Calu3 (cell line): Measurements from ENCODE around the gene KDELR1. TPM values are rescaled to one million over a fixed set of nuclear protein-coding genes. Genes with fewer than 3 reads are reported as not detected.
A peak's percentile ranks its signal among the peaks of the same experiment; 100 is the strongest.

Source experiments
- BruUV-seq: library from RNA; stranded (reverse); fragments of 400-500 nt; replicated peaks from 2 replicates; lab custom pipeline; 2021; lab: Mats Ljungman, UMichigan
- CTCF ChIA-PET: fragments of 300-600 bp; sonication (Branson Sonifier 250); formaldehyde crosslinking; loops from one replicate; lab custom pipeline; 2022; ENCODE audit warnings: antibody characterized with exemption; lab: Charles Lee
- DNase-seq: peaks from one replicate; pipeline ENCODE4 v3.0.0; 2022
- H3K27ac Mint-ChIP-seq: one replicate; pipeline ENCODE4 v1.8.0; 2022; ENCODE audit warnings: mixed read lengths; ENCODE audit not compliant: unreplicated experiment
- H3K27me3 Mint-ChIP-seq: one replicate; pipeline ENCODE4 v1.8.0; 2022; ENCODE audit warnings: mixed read lengths; ENCODE audit not compliant: unreplicated experiment
- H3K36me3 Mint-ChIP-seq: one replicate; pipeline ENCODE4 v1.8.0; 2022; ENCODE audit warnings: mild to moderate bottlenecking, moderate library complexity, mixed read lengths; ENCODE audit not compliant: insufficient read depth, unreplicated experiment
- H3K4me1 Mint-ChIP-seq: one replicate; pipeline ENCODE4 v1.8.0; 2022; ENCODE audit warnings: mild to moderate bottlenecking, low read depth, mixed read lengths; ENCODE audit not compliant: unreplicated experiment
- H3K4me3 Mint-ChIP-seq: one replicate; pipeline ENCODE4 v1.8.0; 2022; ENCODE audit warnings: mild to moderate bottlenecking, low read depth, moderate library complexity, mixed read lengths; ENCODE audit not compliant: unreplicated experiment
- H3K9me3 Mint-ChIP-seq: one replicate; pipeline ENCODE4 v1.8.0; 2022; ENCODE audit warnings: low read depth, mixed read lengths; ENCODE audit not compliant: unreplicated experiment
- intact Hi-C: fragments of 100-400 bp; cut with micrococcal nuclease; formaldehyde crosslinking; loops from one replicate; pipeline ENCODE4 v1.10.0; 2022; ENCODE audit not compliant: unreplicated experiment
- total RNA-seq: library from RNA; stranded (reverse); gene quantifications from 2 replicates; pipeline ENCODE4 v1.2.3, GENCODE V29; 2022
- TF ChIP-seq, protein P1 (sequence below): fragments of 200-600 bp; IDR thresholded peaks from one replicate; pipeline ENCODE4 v1.8.0; 2022; ENCODE audit warnings: antibody characterized with exemption; ENCODE audit not compliant: unreplicated experiment

KDELR1 gene
- total RNA-seq, 1 experiment from 2014 or later = 194 TPM

GRCh38 chr19:48332662-48333466, 58.5 kb downstream of the KDELR1 start:
- Mint-ChIP-seq H3K27me3 (no peaks in the 10 kb centered on the region), H3K9me3 (no peaks in the 10 kb centered on the region), H3K4me3 (peak overlapping the region; percentile 87), H3K36me3 (peaks cover 47% of the 10 kb centered on the region), H3K27ac (peak overlapping the region; percentile 92), H3K4me1 (peaks cover 50% of the 10 kb centered on the region)
- TF ChIP-seq, protein P1, sequence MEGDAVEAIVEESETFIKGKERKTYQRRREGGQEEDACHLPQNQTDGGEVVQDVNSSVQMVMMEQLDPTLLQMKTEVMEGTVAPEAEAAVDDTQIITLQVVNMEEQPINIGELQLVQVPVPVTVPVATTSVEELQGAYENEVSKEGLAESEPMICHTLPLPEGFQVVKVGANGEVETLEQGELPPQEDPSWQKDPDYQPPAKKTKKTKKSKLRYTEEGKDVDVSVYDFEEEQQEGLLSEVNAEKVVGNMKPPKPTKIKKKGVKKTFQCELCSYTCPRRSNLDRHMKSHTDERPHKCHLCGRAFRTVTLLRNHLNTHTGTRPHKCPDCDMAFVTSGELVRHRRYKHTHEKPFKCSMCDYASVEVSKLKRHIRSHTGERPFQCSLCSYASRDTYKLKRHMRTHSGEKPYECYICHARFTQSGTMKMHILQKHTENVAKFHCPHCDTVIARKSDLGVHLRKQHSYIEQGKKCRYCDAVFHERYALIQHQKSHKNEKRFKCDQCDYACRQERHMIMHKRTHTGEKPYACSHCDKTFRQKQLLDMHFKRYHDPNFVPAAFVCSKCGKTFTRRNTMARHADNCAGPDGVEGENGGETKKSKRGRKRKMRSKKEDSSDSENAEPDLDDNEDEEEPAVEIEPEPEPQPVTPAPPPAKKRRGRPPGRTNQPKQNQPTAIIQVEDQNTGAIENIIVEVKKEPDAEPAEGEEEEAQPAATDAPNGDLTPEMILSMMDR = no peak
- DNase-seq = peak; percentile 93
- BruUV-seq = no TSS peak
- CTCF ChIA-PET = interaction anchor here (0.6 to 4.6 kb wide), 15 partner anchors 10 to 276 kb away, joined by 3 to 159 read pairs (median 6); partner anchors contain the start of genes GRWD1, KDELR1, SYNGR4 and TMEM143
- intact Hi-C loops = loop anchor here (1.0 to 10.0 kb wide), 2 partner anchors 13 to 152 kb away; no protein-coding TSS in a partner anchor

Other genes starting within 250 kb of the KDELR1 start
- 99.3 and 99.4 TPM in 2 replicates for gene LIG1, start 221.2 kb downstream of the KDELR1 start, total RNA-seq
- 16.4 and 17.4 TPM in 2 replicates for gene ZSWIM9, start 220.9 kb downstream of the KDELR1 start, total RNA-seq
- 32.3 and 34.0 TPM in 2 replicates for gene CARD8, start 135.6 kb downstream of the KDELR1 start, total RNA-seq
- 0.69 and 0.78 TPM in 2 replicates for gene ZNF114, start 121.5 kb downstream of the KDELR1 start, total RNA-seq
- gene EMP3, start 66.0 kb downstream of the KDELR1 start, total RNA-seq = 27.5 and 29.5 TPM in 2 replicates
- gene TMEM143, start 27.6 kb downstream of the KDELR1 start, total RNA-seq = 10.4 and 14.8 TPM in 2 replicates
- not detected in 2 replicates for gene SYNGR4, start 27.2 kb downstream of the KDELR1 start, total RNA-seq
- 0.15 TPM in 1 of 2 replicates, not detected in the other for gene GRIN2D, start 2.1 kb upstream of the KDELR1 start, total RNA-seq
- 75.0 and 76.7 TPM in 2 replicates for gene GRWD1, start 54.4 kb upstream of the KDELR1 start, total RNA-seq
- gene KCNJ14, start 64.0 kb upstream of the KDELR1 start, total RNA-seq = 9.6 and 9.9 TPM in 2 replicates
- 98.1 and 109 TPM in 2 replicates for gene CYTH2, start 77.8 kb upstream of the KDELR1 start, total RNA-seq
- gene LMTK3, start 120.3 kb upstream of the KDELR1 start, total RNA-seq = 1.0 and 2.4 TPM in 2 replicates
- gene SULT2B1, start 160.6 kb upstream of the KDELR1 start, total RNA-seq = 0.64 TPM in 1 of 2 replicates, not detected in the other
- not detected in 2 replicates for gene SPACA4, start 215.2 kb upstream of the KDELR1 start, total RNA-seq
- gene FAM83E, start 223.5 kb upstream of the KDELR1 start, total RNA-seq = 8.2 and 13.3 TPM in 2 replicates
- 1,224 and 1,339 TPM in 2 replicates for gene RPL18, start 227.6 kb upstream of the KDELR1 start, total RNA-seq
- 20.5 and 24.2 TPM in 2 replicates for gene SPHK2, start 228.0 kb upstream of the KDELR1 start, total RNA-seq
- gene DBP, start 245.8 kb upstream of the KDELR1 start, total RNA-seq = 4.3 and 4.9 TPM in 2 replicates